HEK293 (cell line): ENCODE data around the gene TMEM164.

ENCODE experiments used
- CTCF ChIA-PET: fragments of 350-600 bp; formaldehyde crosslinking; extraction: SDS; loops from one replicate; lab custom pipeline; 2021; ENCODE audit warnings: antibody characterized with exemption; lab: Yijun Ruan, JAX
- POLR2A ChIA-PET: fragments of 300-600 bp; formaldehyde crosslinking; extraction: SDS; loops from one replicate; lab custom pipeline; 2020; ENCODE audit warnings: antibody characterized with exemption, inconsistent platforms; lab: Yijun Ruan, JAX
- H3K27ac ChIP-seq: fragments of 200-500 bp; sonication (Bioruptor generic); 2 replicates; pipeline ENCODE4 v1.5.1; 2014; ENCODE audit warnings: low read depth, low read length, control low read depth, inconsistent platforms; ENCODE audit errors: extremely low read depth
- H3K36me3 ChIP-seq, 2 experiments: fragments of 200-500 bp in 1 of 2; sonication (Bioruptor generic) in 1 of 2; 1 replicate in 1 of 2; 2 replicates in 1 of 2; pipeline ENCODE4 v1.5.1; 2014 to 2017; ENCODE audit warnings: inconsistent platforms in 2 of 2, low read length in 2 of 2; ENCODE audit not compliant: control insufficient read depth in 2 of 2, insufficient read depth in 1 of 2
- H3K4me1 ChIP-seq: fragments of 200-500 bp; sonication (Bioruptor generic); 2 replicates; pipeline ENCODE4 v1.5.1; 2014; ENCODE audit warnings: mild to moderate bottlenecking, low read length, inconsistent platforms; ENCODE audit not compliant: control insufficient read depth, insufficient read depth
- H3K4me3 ChIP-seq: 2 replicates; pipeline ENCODE4 v1.5.1; 2011; ENCODE audit warnings: low read depth, mild to moderate bottlenecking, control low read depth, low read length, moderate library complexity
- H3K9me3 ChIP-seq: fragments of 200-500 bp; sonication (Bioruptor generic); 2 replicates; pipeline ENCODE4 v1.5.1; 2014; ENCODE audit warnings: low read depth, low read length, inconsistent platforms; ENCODE audit not compliant: control insufficient read depth, insufficient read depth
- FEZF1 ChIP-seq: fragments of 450-650 bp; formaldehyde crosslinking; IDR thresholded peaks from 2 replicates; pipeline ENCODE4 v1.5.1; 2016; ENCODE audit warnings: missing biosample characterization, missing genetic modification characterization
- GLIS2 ChIP-seq: fragments of 450-650 bp; formaldehyde crosslinking; IDR thresholded peaks from 2 replicates; pipeline ENCODE4 v1.5.1; 2016; ENCODE audit warnings: missing biosample characterization, missing genetic modification characterization
- KLF7 ChIP-seq: fragments of 450-650 bp; formaldehyde crosslinking; IDR thresholded peaks from 2 replicates; pipeline ENCODE4 v1.5.1; 2016; ENCODE audit warnings: missing biosample characterization, missing genetic modification characterization, borderline replicate concordance
- KLF8 ChIP-seq: fragments of 450-650 bp; formaldehyde crosslinking; IDR thresholded peaks from 2 replicates; pipeline ENCODE4 v1.5.1; 2016; ENCODE audit warnings: missing biosample characterization, missing genetic modification characterization
- MYNN ChIP-seq: fragments of 450-650 bp; formaldehyde crosslinking; IDR thresholded peaks from 2 replicates; pipeline ENCODE4 v1.5.1; 2016; ENCODE audit warnings: missing biosample characterization, missing genetic modification characterization, borderline replicate concordance
- OSR2 ChIP-seq: fragments of 450-650 bp; formaldehyde crosslinking; IDR thresholded peaks from 2 replicates; pipeline ENCODE4 v1.5.1; 2016; ENCODE audit warnings: missing biosample characterization, missing genetic modification characterization
- PRDM1 ChIP-seq: fragments of 450-650 bp; formaldehyde crosslinking; IDR thresholded peaks from 2 replicates; pipeline ENCODE4; 2016; ENCODE audit warnings: missing biosample characterization, missing genetic modification characterization
- RBAK ChIP-seq: fragments of 450-650 bp; formaldehyde crosslinking; IDR thresholded peaks from 2 replicates; pipeline ENCODE4 v1.5.1; 2016; ENCODE audit warnings: missing biosample characterization, missing genetic modification characterization
- REST ChIP-seq: fragments of 450-650 bp; formaldehyde crosslinking; IDR thresholded peaks from 2 replicates; pipeline ENCODE4 v1.5.1; 2016; ENCODE audit warnings: missing biosample characterization, missing genetic modification characterization
- SETDB1 ChIP-seq: IDR thresholded peaks from one replicate; pipeline ENCODE4 v1.6.1; 2017; ENCODE audit warnings: mild to moderate bottlenecking, low read length, moderate library complexity, mixed read lengths; ENCODE audit not compliant: insufficient read length
- SP7 ChIP-seq: fragments of 450-650 bp; formaldehyde crosslinking; IDR thresholded peaks from 2 replicates; pipeline ENCODE4 v1.5.1; 2016; ENCODE audit warnings: missing biosample characterization, missing genetic modification characterization
- YY1 ChIP-seq: fragments of 450-650 bp; formaldehyde crosslinking; IDR thresholded peaks from 2 replicates; pipeline ENCODE4 v1.5.1; 2018; ENCODE audit warnings: missing biosample characterization, missing genetic modification characterization
- ZFP3 ChIP-seq: fragments of 450-650 bp; formaldehyde crosslinking; IDR thresholded peaks from 2 replicates; pipeline ENCODE4 v1.5.1; 2016; ENCODE audit warnings: low read depth, missing biosample characterization, missing genetic modification characterization
- ZFP69B ChIP-seq: fragments of 450-650 bp; formaldehyde crosslinking; IDR thresholded peaks from 2 replicates; pipeline ENCODE4 v1.5.1; 2016; ENCODE audit warnings: missing biosample characterization, missing genetic modification characterization
- ZIC2 ChIP-seq: fragments of 450-650 bp; formaldehyde crosslinking; IDR thresholded peaks from 2 replicates; pipeline ENCODE4 v1.5.1; 2016; ENCODE audit warnings: missing biosample characterization, missing genetic modification characterization
- ZNF112 ChIP-seq: fragments of 450-650 bp; formaldehyde crosslinking; IDR thresholded peaks from 2 replicates; pipeline ENCODE4 v1.5.0; 2017; ENCODE audit warnings: missing biosample characterization, missing genetic modification characterization
- ZNF138 ChIP-seq: fragments of 450-650 bp; formaldehyde crosslinking; IDR thresholded peaks from 2 replicates; pipeline ENCODE4 v1.5.1; 2016; ENCODE audit warnings: missing biosample characterization, missing genetic modification characterization, borderline replicate concordance
- ZNF146 ChIP-seq: fragments of 450-650 bp; formaldehyde crosslinking; IDR thresholded peaks from 2 replicates; pipeline ENCODE4 v1.5.1; 2016; ENCODE audit warnings: missing biosample characterization, missing genetic modification characterization
- ZNF2 ChIP-seq: fragments of 450-650 bp; formaldehyde crosslinking; IDR thresholded peaks from 2 replicates; pipeline ENCODE4 v1.5.1; 2016; ENCODE audit warnings: missing biosample characterization, missing genetic modification characterization
- ZNF324 ChIP-seq: fragments of 450-650 bp; formaldehyde crosslinking; IDR thresholded peaks from 2 replicates; pipeline ENCODE4 v1.5.1; 2016; ENCODE audit warnings: missing biosample characterization, missing genetic modification characterization
- ZNF510 ChIP-seq: fragments of 450-650 bp; formaldehyde crosslinking; IDR thresholded peaks from 2 replicates; pipeline ENCODE4 v1.5.1; 2018; ENCODE audit warnings: mild to moderate bottlenecking, missing genetic modification characterization, missing biosample characterization; ENCODE audit not compliant: insufficient replicate concordance
- ZNF513 ChIP-seq: fragments of 450-650 bp; IDR thresholded peaks from 2 replicates; pipeline ENCODE4 v1.5.1; 2018; ENCODE audit warnings: missing biosample characterization, missing genetic modification characterization
- ZNF521 ChIP-seq: fragments of 450-650 bp; formaldehyde crosslinking; IDR thresholded peaks from 2 replicates; pipeline ENCODE4 v1.5.1; 2017; ENCODE audit warnings: missing biosample characterization, mild to moderate bottlenecking, missing genetic modification characterization
- ZNF529 ChIP-seq: fragments of 450-650 bp; formaldehyde crosslinking; IDR thresholded peaks from 2 replicates; pipeline ENCODE4 v1.5.1; 2017; ENCODE audit warnings: missing genetic modification characterization, missing biosample characterization; ENCODE audit not compliant: insufficient replicate concordance
- ZNF654 ChIP-seq: fragments of 450-650 bp; formaldehyde crosslinking; IDR thresholded peaks from 2 replicates; pipeline ENCODE4 v1.5.1; 2016; ENCODE audit warnings: low read depth, missing biosample characterization, missing genetic modification characterization
- ZNF660 ChIP-seq: fragments of 450-650 bp; IDR thresholded peaks from 2 replicates; pipeline ENCODE4 v1.5.1; 2018; ENCODE audit warnings: missing biosample characterization, mild to moderate bottlenecking, missing genetic modification characterization
- ZNF76 ChIP-seq: fragments of 450-650 bp; formaldehyde crosslinking; IDR thresholded peaks from 2 replicates; pipeline ENCODE4; 2016; ENCODE audit warnings: low read depth, missing biosample characterization, missing genetic modification characterization, borderline replicate concordance
- ZNF830 ChIP-seq: fragments of 450-650 bp; IDR thresholded peaks from 2 replicates; pipeline ENCODE4 v1.5.0; 2018; ENCODE audit warnings: missing biosample characterization, missing genetic modification characterization, low read depth, mild to moderate bottlenecking, moderate library complexity
- ZSCAN30 ChIP-seq: fragments of 450-650 bp; IDR thresholded peaks from 2 replicates; pipeline ENCODE4 v1.5.1; 2018; ENCODE audit warnings: missing biosample characterization, mild to moderate bottlenecking, missing genetic modification characterization, moderate library complexity

TMEM164 gene

GRCh38 chrX:110133735-110134370 is 130.9 kb downstream of the TMEM164 start:
- no peak overlapping the region for H3K4me3 ChIP-seq
- CTCF ChIA-PET, result interaction anchor here (0.6 to 1.3 kb wide), 4 partner anchors 8 to 275 kb away, joined by 3 to 4 read pairs (median 4); no protein-coding TSS in a partner anchor
- POLR2A ChIA-PET, result no interaction called here
- peaks cover 0 to 3% of the 10 kb centered on the region in 2 experiments; a peak in 1 of 3 replicates for H3K36me3 ChIP-seq
- H3K27ac ChIP-seq, result no peak overlapping the region
- no peaks in the 10 kb centered on the region for H3K4me1 ChIP-seq
- H3K9me3 ChIP-seq, result no peaks in the 10 kb centered on the region
- TF ChIP-seq SETDB1 (no peak), ZNF660 (tag by site-specific recombination) (no peak), GLIS2 (tag by site-specific recombination) (no peak), ZNF830 (tag by site-specific recombination) (no peak), ZFP69B (tag by site-specific recombination) (no peak), RBAK (tag by site-specific recombination) (no peak), PRDM1 (tag by site-specific recombination) (no peak), ZSCAN30 (tag by site-specific recombination) (no peak), MYNN (tag by site-specific recombination) (no peak), ZNF146 (tag by site-specific recombination) (no peak)

GRCh38 chrX:110135618-110136017 is 132.7 kb downstream of the TMEM164 start:
- Histone ChIP-seq H3K4me3 (no peak overlapping the region), H3K36me3 (peaks cover 0 to 3% of the 10 kb centered on the region in 2 experiments; a peak in 1 of 3 replicates), H3K27ac (no peak overlapping the region), H3K4me1 (no peaks in the 10 kb centered on the region), H3K9me3 (no peaks in the 10 kb centered on the region)
- ChIA-PET POLR2A (no interaction called here), CTCF (interaction anchor here (0.6 to 3.6 kb wide), 3 partner anchors 11 to 25 kb away, joined by 3 to 22 read pairs (median 3); no protein-coding TSS in a partner anchor)
- TF ChIP-seq ZIC2 (tag by site-specific recombination) (no peak), KLF7 (tag by site-specific recombination) (no peak), ZNF654 (tag by site-specific recombination) (no peak), ZNF138 (tag by site-specific recombination) (no peak), FEZF1 (no peak)

GRCh38 chrX:110136136-110136535 is 133.2 kb downstream of the TMEM164 start:
- POLR2A ChIA-PET, result no interaction called here
- CTCF ChIA-PET, result interaction anchor here (0.7 to 3.6 kb wide), 2 partner anchors 10 to 24 kb away, joined by 3 to 22 read pairs; no protein-coding TSS in a partner anchor
- Histone ChIP-seq H3K4me3 (no peak overlapping the region), H3K4me1 (no peaks in the 10 kb centered on the region), H3K9me3 (no peaks in the 10 kb centered on the region), H3K36me3 (peaks cover 0 to 3% of the 10 kb centered on the region in 2 experiments; a peak in 1 of 3 replicates), H3K27ac (no peak overlapping the region)
- TF ChIP-seq ZNF112 (no peak), REST (tag by site-specific recombination) (no peak), ZNF510 (no peak), ZNF513 (no peak), YY1 (no peak), ZFP3 (no peak), ZNF521 (tag by site-specific recombination) (no peak), OSR2 (tag by site-specific recombination) (no peak), SP7 (tag by site-specific recombination) (no peak), ZNF324 (no peak), ZNF529 (no peak), KLF8 (tag by site-specific recombination) (no peak), ZNF76 (no peak), ZNF2 (tag by site-specific recombination) (no peak)
